Measurements from ENCODE around the gene MCIDAS.

MCIDAS gene

DNA sequence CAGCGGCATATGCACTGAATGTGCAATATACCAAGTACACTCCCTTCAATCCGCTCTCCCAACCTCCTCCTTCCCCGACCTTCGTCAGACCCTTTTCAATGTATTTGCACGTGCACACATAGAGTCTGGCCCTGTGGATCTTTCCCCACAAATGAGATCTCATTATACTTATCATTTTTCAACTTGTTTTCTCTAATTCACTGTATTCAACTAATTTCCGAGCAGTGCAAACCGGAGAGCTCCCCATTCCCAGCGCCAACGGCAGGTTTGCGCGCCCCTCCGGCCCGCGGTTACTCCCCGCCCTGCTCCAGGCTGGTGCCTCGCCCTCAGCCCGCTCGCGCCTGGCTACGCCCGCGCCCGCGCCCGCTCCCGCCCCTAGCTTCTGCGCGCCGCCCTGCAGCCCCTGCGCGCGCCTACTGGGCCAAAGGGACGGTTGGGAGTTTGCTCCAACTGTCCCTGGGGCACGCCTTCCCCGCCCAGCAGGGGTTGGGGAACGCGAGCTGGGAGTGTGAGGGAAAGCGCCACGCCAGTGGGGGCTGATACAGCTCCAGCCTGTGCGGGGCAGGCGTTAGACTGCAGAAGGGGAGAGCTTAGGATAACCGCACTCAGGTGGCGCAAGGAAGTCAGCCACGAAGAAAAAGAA, 50.8 kb downstream of the MCIDAS start:
- Histone ChIP-seq H3K4me1 (ENCODE audit: control insufficient read depth, insufficient read depth, low read length) (peaks cover 14% of the 10 kb centered on the region), H3K27me3 (ENCODE audit: control insufficient read depth in 1 of 2, insufficient read depth in 2 of 2, low read length in 2 of 2) (peaks cover 45 to 52% of the 10 kb centered on the region in 2 donors), H3K4me3 (ENCODE audit: low read length in 2 of 2) (peak overlapping the region in 1 of 2 donors; percentile 30), H3K9ac (ENCODE audit: low read length in 2 of 2) (no peak overlapping the region), H3K27ac (ENCODE audit: low read length) (no peak overlapping the region), H3K36me3 (ENCODE audit: control insufficient read depth in 2 of 2, insufficient read depth in 2 of 2, low read length in 2 of 2) (no peaks in the 10 kb centered on the region), H3K9me3 (ENCODE audit: control insufficient read depth in 2 of 2, low read length in 2 of 2) (no peaks in the 10 kb centered on the region)

DNA sequence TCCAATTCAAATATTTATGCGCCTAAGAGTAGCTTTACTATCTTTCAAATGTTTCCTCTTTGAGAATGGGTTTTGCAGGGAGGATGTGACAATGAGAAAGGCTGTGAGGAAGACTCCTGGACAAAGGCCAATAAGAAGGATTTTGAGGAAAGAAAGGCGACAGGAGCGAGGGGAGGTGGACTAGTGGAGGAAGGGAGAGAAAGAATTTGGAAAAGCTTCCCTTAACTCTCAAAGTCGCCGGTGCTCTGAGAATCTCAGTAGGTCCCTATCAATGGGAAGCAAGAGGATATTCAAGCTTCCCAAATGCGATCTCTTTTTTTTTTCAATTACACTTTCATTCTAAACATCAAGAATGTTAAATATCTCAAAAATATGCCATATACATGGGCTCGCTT, 51.3 kb downstream of the MCIDAS start:
- Histone ChIP-seq H3K27me3 (ENCODE audit: control insufficient read depth in 1 of 2, insufficient read depth in 2 of 2, low read length in 2 of 2) (peaks cover 45 to 52% of the 10 kb centered on the region in 2 donors), H3K4me3 (ENCODE audit: low read length in 2 of 2) (no peak overlapping the region), H3K9me3 (ENCODE audit: control insufficient read depth in 2 of 2, low read length in 2 of 2) (no peaks in the 10 kb centered on the region), H3K9ac (ENCODE audit: low read length in 2 of 2) (no peak overlapping the region), H3K27ac (ENCODE audit: low read length) (no peak overlapping the region), H3K4me1 (ENCODE audit: control insufficient read depth, insufficient read depth, low read length) (peaks cover 14% of the 10 kb centered on the region), H3K36me3 (ENCODE audit: control insufficient read depth in 2 of 2, insufficient read depth in 2 of 2, low read length in 2 of 2) (no peaks in the 10 kb centered on the region)

DNA sequence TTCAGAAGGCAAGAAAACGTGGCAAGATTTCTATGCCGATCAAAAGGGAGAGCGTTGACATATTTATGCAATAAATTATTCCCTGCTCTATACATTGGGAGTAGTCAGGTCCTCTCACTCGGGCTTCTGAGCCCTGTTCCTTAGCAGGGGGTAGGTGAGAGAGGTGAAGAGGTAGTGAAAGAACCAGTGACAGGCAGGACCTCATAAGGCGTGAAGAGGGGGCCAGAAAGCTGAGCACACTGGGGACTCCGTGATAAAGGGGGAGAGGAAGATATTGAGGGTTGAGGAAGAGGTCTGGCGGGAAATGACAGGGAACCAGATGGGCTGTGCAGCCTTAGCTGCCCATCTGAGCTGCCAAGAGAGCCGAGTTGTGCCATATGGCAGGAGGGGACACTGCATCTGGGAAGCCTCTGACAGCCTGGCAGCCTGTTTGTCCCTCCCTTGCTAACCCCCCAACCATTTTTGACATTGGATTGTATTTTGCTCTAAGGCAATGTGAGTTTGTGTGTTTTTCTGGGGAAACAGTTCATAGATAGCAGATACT, 53.4 kb downstream of the MCIDAS start:
- Histone ChIP-seq H3K4me3 (ENCODE audit: low read length in 2 of 2) (peak overlapping the region; percentile 44 to 68), H3K9me3 (ENCODE audit: control insufficient read depth in 2 of 2, low read length in 2 of 2) (no peaks in the 10 kb centered on the region), H3K27me3 (ENCODE audit: control insufficient read depth in 1 of 2, insufficient read depth in 2 of 2, low read length in 2 of 2) (peaks cover 45 to 59% of the 10 kb centered on the region in 2 donors), H3K9ac (ENCODE audit: low read length in 2 of 2) (no peak overlapping the region), H3K36me3 (ENCODE audit: control insufficient read depth in 2 of 2, insufficient read depth in 2 of 2, low read length in 2 of 2) (no peaks in the 10 kb centered on the region), H3K27ac (ENCODE audit: low read length) (no peak overlapping the region), H3K4me1 (ENCODE audit: control insufficient read depth, insufficient read depth, low read length) (peaks cover 14% of the 10 kb centered on the region)

DNA sequence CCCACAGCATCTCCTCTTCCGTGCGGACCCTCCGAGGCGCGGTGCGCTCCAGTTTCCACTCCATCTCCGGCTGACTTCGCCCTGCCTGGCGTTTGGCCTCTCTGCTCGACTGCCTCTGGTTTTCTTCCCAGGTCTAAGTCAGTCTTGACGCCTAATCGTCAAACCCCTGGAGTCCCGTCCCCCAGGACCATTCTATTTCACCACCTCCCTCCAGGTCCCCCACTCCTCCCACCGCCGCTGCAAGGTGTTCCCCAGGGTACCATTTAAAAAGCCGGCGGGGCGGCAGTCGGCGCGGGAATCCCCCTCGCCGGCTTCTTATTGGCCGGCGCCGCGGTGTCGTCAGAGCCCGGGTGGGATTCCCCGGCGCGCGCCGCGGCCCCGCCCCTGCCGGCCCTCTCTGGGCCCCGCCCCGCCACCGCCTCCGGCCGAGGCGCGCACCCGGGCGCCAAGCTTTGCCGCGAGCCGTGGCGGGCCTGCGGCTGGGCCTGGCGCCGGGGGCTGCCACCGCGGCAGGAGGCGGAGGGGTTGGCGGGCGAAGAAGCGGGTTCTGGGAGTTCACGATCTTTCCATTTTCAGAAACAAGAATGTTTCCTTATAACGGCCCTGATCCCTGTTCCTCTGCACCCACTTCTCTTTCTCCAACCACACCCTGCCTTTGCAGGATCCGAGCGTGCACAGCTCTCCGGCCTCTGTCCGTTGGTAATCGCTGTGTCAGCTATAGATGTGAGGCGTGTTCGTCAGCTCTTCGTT, 54.0 kb downstream of the MCIDAS start, which contains the start of gene CDC20B:
TSS of gene CDC20B (minus strand) at position 241 of the 750 bp plus-strand sequence. CDS start at position 64, 177 bp downstream.
- peaks cover 14% of the 10 kb centered on the region for H3K4me1 ChIP-seq (ENCODE audit: control insufficient read depth, insufficient read depth, low read length)
- H3K27me3 ChIP-seq (ENCODE audit: control insufficient read depth in 1 of 2, insufficient read depth in 2 of 2, low read length in 2 of 2): peaks cover 43 to 59% of the 10 kb centered on the region in 2 donors
- no peak within 1 kb of the TSS for H3K9ac ChIP-seq (ENCODE audit: low read length in 2 of 2)
- H3K27ac ChIP-seq (ENCODE audit: low read length): no peak within 1 kb of the TSS
- H3K9me3 ChIP-seq (ENCODE audit: control insufficient read depth in 2 of 2, low read length in 2 of 2): no peaks in the 10 kb centered on the region
- H3K4me3 ChIP-seq (ENCODE audit: low read length in 2 of 2): peak within 1 kb of the TSS; percentile 68 to 73
- H3K36me3 ChIP-seq (ENCODE audit: control insufficient read depth in 2 of 2, insufficient read depth in 2 of 2, low read length in 2 of 2): no peaks in the 10 kb centered on the region

DNA sequence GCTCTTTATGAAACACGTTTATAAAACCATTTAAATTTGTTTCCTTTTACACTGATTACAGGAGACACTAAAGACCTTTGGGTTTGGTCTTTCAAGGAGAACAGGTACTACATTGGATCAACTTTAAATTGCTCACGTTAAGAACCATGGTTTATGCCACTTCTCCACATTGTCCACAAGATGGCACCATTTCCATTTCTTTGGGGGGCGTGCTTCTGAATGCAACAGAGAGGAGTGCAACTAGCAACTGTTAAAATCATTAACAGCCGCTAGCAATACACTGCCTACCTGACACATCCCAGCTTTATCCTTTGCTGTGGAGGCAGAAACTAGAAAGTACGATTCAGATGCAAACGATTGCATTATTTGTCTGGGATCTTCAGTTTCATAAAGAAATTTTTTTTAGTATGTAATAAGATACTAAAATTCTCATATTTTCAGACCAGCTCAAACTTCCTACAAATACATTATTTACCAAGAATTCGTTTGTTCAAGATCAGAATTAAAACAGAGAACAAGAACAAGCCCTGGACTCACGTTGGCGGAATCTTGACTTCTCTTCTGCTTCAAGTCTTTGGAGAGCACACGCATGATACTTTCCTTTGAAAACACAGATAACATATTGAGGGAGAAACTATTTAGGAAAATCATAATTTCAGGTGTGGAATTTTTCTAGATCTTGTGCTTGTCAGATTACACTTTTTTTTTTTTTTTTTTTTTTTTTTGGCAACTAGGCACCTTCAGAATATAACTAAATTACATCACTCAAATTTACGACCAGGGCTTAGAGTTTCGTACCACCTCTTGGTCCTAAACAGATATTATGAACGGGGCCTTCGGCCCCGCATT, 54.8 kb downstream of the MCIDAS start:
- Histone ChIP-seq H3K9ac (ENCODE audit: low read length in 2 of 2) (no peak overlapping the region), H3K9me3 (ENCODE audit: control insufficient read depth in 2 of 2, low read length in 2 of 2) (no peaks in the 10 kb centered on the region), H3K4me3 (ENCODE audit: low read length in 2 of 2) (peak overlapping the region; percentile 68 to 73), H3K4me1 (ENCODE audit: control insufficient read depth, insufficient read depth, low read length) (peaks cover 14% of the 10 kb centered on the region), H3K36me3 (ENCODE audit: control insufficient read depth in 2 of 2, insufficient read depth in 2 of 2, low read length in 2 of 2) (no peaks in the 10 kb centered on the region), H3K27me3 (ENCODE audit: control insufficient read depth in 1 of 2, insufficient read depth in 2 of 2, low read length in 2 of 2) (peaks cover 39 to 54% of the 10 kb centered on the region in 2 donors), H3K27ac (ENCODE audit: low read length) (no peak overlapping the region)

GRCh38 chr5:55171471-55171870, 55.6 kb downstream of the MCIDAS start:
- peaks cover 14% of the 10 kb centered on the region for H3K4me1 ChIP-seq (ENCODE audit: control insufficient read depth, insufficient read depth, low read length)
- H3K27ac ChIP-seq (ENCODE audit: low read length): no peak overlapping the region
- no peaks in the 10 kb centered on the region for H3K9me3 ChIP-seq (ENCODE audit: control insufficient read depth in 2 of 2, low read length in 2 of 2)
- H3K9ac ChIP-seq (ENCODE audit: low read length in 2 of 2): no peak overlapping the region
- no peak overlapping the region for H3K4me3 ChIP-seq (ENCODE audit: low read length in 2 of 2)
- peaks cover 32 to 46% of the 10 kb centered on the region in 2 donors for H3K27me3 ChIP-seq (ENCODE audit: control insufficient read depth in 1 of 2, insufficient read depth in 2 of 2, low read length in 2 of 2)
- H3K36me3 ChIP-seq (ENCODE audit: control insufficient read depth in 2 of 2, insufficient read depth in 2 of 2, low read length in 2 of 2): no peaks in the 10 kb centered on the region

Data from stomach smooth muscle (tissue), 2 donors.